GM21423 (cell line): Measurements from ENCODE around the gene EIF2S2.
A peak's percentile ranks its signal among the peaks of the same experiment; 100 is the strongest.

Experiments used
- ATAC-seq: cut with Tn5 transposase; IDR thresholded peaks from one replicate; pipeline ENCODE4 v1.9.1; 2021; ENCODE audit warnings: mild to moderate bottlenecking, moderate library complexity; ENCODE audit not compliant: unreplicated experiment

The EIF2S2 gene

DNA sequence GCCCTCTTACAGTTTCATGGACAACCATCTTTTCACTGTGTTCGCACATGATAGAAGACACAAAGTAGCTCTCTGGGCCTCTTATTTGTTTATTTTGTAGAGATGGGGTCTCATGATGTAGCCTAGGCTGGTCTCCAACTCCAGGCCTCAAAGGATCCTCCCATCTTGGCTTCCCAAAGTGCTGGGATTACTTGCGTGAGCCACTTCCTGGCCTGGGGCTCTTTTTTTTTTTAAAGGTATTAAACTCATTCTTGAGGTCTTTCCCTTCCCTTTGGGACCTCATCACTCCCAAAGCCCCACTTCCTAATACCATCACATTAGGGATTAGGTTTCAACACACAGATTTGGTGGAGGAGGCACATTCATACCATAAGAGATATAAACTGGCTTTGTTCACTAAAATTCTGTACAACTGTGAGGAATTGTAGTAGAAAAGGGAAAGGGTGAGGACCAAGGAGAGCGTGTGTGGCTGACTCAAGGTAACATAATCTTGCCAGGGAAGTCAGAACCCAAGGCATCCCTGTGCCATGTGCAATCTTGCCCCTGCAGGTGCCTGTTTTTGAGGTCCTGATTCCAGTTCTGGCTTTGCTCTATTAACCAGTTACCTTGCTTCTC lies 45.5 kb downstream of the EIF2S2 start:
- no peak for ATAC-seq

DNA sequence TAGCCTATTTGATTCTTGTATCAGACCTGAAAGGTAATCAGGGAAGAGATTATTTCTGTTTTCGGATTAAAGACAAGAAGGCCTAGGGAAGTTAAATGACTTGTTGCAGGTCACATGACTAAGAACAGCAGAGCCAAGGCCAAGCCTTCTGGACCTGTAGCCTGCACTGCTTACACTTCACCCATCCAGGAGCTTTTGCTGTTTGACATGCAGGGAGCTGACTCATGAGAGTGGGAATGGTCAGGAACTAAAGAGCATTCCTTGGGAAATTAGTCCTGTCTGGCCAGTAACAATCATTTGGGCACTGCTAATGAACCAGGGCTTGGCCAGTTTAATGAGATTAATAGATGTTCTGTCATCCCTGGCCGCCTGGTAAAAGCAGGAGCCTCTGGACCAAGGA lies 46.8 kb downstream of the EIF2S2 start:
- ATAC-seq, result no peak

DNA sequence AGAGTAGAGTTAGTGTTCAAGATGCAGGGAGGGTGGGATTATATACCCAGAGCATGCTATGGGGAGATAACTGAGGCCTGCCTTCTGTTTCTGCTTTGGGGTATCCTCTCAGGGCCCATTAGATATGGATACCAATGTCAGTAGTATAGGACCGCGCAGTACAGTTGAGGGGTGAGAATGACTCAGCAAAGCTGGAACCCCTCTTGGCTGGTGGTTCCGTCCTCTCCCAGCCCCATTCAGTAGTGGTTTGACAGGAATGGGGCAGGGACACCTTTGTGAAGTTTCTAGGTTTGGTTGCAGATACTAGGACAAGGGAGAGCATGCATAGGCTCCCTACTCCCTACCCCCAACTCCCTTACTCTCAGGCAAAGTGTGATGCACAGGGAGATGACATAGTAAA lies 47.8 kb downstream of the EIF2S2 start:
- ATAC-seq, result no peak

GRCh38 chr20:34062570-34063482 lies 49.2 kb downstream of the EIF2S2 start:
- no peak for ATAC-seq

- peak; percentile 51 for ATAC-seq
Measured at GRCh38 chr20:34061695-34062094, 50.3 kb downstream of the EIF2S2 start.

DNA sequence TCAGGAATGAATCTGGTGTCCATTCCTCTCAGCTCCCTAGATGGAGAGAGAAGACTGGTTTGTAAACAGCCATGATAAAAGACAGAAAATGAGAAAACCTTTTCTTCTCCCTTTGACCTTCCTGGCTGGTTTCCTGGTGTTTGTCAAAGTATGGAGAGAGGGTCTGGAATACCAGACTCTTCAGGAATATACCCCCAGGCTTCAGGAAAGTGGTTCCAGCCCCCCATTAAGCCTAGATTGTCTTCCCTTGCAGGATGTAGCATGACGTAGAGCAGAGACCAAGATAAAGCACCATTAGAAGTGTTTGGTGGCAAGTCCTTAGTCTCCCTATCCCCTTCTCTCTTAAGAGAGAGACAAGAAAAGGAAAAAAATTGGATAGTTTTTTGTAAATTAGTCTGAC lies 51.1 kb downstream of the EIF2S2 start:
- no peak for ATAC-seq

GRCh38 chr20:34058831-34059230 lies 53.2 kb downstream of the EIF2S2 start:
- ATAC-seq, result no peak

GRCh38 chr20:34055290-34055689 lies 56.8 kb downstream of the EIF2S2 start:
- no peak for ATAC-seq

DNA sequence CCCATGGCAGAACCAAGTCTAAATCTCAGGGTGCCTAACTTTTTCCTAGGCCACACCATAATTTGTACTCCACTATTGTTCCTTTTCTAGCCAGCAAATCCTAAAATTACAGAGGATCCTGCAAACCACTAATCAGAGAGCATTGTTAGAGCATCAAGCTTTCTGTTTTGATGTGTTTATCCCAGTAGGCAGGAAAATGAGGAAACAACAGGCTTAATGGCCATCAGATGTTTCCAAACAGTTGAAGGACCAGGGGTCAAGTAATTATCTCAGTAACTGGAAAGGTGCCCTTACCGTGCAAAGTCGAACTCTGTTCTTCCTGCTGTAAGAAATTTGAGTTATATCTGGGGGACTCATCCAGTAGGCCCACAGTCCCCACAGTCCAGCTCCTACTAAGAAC lies 59.6 kb downstream of the EIF2S2 start:
- no peak for ATAC-seq

- ATAC-seq, result no peak
Measured at GRCh38 chr20:34049897-34050695, 61.9 kb downstream of the EIF2S2 start.

DNA sequence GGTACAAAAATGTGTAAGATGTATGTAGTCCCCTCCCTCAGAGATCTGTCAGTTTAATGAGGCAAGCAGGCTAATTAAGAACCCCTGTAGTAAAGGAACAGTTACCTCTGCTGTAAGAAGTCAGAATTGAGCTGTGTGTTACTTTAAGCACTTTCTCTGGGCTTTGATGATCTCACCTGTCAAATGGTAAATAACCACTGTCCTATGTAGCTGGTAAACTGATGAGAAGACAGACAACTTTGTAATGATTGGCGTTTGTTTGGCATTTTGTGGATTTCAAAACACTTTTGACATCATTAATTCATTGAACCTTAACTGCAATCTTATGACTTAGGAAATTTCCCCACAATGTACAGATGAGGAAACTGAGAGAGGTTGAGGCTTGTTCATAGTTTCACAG lies 62.7 kb downstream of the EIF2S2 start:
- no peak for ATAC-seq

DNA sequence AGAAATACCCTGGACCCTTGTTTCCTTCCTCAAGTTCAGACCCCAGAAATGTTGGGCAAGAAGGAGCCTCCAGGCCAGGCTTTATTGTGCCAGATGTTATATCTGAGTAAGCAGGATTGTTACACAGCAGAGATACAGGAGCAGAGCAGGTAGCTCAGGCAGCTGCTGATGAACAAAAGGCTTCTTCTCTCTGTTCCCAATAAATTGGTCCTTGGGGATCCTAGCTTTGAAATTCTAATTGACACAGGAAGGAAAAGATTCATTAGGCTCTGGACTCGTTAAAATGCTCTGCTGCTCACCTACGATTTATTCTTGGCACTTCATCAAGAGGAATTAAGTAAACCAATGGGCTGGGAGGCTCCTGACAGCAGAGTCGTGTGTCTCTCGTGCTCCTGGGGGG lies 64.1 kb downstream of the EIF2S2 start:
- ATAC-seq, result no peak

DNA sequence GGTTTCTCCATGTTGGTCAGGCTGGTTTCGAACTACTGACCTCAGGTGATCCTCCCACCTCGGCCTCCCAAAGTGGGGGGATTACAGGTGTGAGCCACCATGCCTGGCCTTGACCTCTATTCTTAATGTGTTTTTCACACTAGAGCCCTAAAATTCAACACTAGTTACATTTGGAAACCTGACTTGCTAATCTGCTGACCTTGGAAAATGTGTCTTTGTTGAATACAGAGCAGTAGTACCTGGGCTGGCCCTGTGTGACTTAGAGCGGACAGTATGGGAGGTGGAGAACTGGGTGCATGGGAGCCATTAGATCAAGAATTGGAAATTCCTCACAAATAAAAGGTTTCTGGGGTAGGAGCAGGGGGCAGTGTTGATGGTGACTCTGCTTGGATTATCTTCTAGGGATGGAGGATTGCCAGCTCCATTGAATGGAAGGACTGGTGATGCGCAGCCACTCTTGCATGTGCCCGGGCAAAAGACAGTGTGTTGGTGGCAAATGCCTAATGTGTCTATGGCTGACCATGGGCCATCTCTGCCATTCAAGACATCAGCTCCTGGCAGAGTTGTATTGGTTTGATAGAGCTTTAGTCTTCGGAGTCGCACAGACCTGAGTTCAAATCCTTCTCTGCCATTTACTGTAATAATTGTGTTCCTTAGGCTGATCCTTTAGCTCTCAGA lies 64.9 kb downstream of the EIF2S2 start:
- no peak for ATAC-seq

DNA sequence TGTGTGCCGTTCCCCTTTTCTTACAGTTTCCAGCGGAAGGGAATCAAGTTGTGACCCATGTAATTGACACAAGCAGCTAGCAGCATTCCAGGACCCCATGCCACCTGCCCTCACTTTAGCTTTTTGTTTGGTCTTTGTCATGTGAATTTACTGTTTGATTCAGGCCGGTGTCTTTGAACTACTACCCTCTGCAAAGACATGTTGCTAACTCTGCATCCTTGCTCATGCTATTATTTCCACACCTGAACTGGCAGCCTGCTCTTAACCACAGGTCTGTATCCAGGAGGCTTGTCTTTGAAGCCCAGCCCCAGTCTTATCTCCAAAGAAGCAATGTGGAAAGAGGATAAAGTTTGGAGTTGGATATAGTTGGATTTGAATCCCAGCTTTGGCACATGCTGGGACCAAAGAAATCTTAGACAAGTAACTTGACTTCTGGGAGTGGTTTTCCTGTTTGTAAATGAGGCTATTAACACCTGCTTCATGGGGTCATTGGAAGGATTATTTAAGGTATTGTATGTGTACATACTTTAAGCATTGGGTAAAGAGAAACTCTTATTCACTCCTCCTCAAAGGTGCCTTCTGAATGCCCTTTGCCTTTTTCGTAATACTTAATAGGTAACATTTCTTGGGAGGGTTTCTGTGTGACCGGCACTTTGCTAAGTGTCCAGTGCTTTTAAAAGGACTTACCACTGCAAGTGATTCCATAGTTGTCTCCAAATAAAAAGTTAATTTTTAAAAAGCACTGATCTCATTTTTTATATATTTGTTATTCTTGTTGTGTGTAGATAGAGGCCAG lies 65.9 kb downstream of the EIF2S2 start:
- ATAC-seq, result no peak

DNA sequence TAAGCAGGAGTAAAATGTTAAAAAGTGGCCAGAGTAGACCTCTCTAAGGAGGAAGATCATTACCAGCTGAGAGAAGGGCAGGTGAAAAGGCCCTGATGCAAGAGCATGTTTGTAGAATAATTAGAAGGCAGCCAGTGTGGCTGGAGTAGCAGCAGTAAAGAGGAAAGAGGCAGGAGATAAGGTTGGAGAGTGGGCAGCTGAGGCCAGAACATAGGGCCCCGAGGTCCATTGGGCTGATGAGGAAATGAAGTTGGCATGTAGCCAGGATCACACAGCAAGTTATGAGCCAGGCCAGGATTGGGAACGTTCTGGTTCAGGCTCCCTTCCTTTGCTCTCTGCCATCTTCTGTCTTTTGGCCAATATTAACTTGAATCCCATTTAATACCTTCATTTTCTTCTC lies 66.7 kb downstream of the EIF2S2 start:
- ATAC-seq, result no peak

- ATAC-seq, result no peak
Measured at GRCh38 chr20:34043025-34043424, 69.0 kb downstream of the EIF2S2 start.

GRCh38 chr20:34042262-34042661 lies 69.8 kb downstream of the EIF2S2 start:
- no peak for ATAC-seq

GRCh38 chr20:34041226-34041625 lies 70.8 kb downstream of the EIF2S2 start:
- ATAC-seq, result no peak

DNA sequence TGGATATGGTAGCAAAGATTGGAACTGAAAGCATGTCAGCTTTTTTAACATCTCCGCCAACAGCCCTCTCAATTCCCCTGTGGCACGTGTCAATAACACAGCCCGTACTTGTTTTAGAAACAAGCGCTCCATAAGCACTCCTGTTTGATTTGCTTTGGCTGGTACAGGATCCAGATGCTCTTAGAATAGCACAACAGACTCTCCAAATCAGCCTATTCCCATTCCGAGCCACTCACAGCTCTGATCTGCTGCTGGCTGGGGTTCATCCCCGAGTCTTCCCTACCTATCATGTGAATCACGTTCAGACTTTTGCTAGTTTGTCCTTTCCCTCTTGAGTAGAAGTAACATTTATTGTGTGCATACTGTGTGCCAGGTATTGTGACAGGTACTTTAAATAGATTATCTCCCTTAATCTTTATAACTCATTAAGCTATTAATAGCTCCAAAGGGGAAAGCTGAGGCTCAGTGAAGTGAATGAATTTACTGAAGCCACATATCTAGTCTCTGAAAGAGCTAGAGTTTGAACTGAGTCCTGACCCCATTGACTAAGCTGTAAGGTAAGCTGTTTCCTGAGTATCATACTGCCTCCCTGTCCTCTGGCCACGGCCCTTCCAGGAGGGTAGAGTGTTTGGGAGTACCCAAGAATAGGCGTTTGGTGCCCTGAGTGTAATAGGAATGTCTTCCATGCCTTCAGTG lies 71.6 kb downstream of the EIF2S2 start:
- ATAC-seq, result no peak
